NCI-H128 (cell line): ENCODE results near the gene ESCO1.

ENCODE experiments used
- DNase-seq: peaks from one replicate; lab custom pipeline; 2025; ENCODE audit not compliant: unreplicated experiment; lab: John Stamatoyannopoulos, UW

ESCO1 gene

GRCh38 chr18:21490748-21491147 lies 109.8 kb downstream of the ESCO1 start:
- DNase-seq: no peak

GRCh38 chr18:21489919-21490495 lies 110.5 kb downstream of the ESCO1 start:
- DNase-seq: no peak

- peak; percentile 44 for DNase-seq
Measured at GRCh38 chr18:21489119-21489750, 111.3 kb downstream of the ESCO1 start.

- DNase-seq: no peak
Measured at GRCh38 chr18:21486905-21487437, 113.5 kb downstream of the ESCO1 start.

GRCh38 chr18:21484851-21485636 lies 115.5 kb downstream of the ESCO1 start:
- DNase-seq: no peak

- DNase-seq: no peak
Measured at GRCh38 chr18:21483051-21483450, 117.5 kb downstream of the ESCO1 start.

- no peak for DNase-seq
Measured at GRCh38 chr18:21481739-21482138, 118.8 kb downstream of the ESCO1 start.

- no peak for DNase-seq
Measured at GRCh38 chr18:21479721-21480120, 120.8 kb downstream of the ESCO1 start.
